Measurements from ENCODE around the gene VPS51. TPM values are rescaled to one million over a fixed set of nuclear protein-coding genes. Genes with fewer than 3 reads are reported as not detected.
A peak's percentile ranks its signal among the peaks of the same experiment; 100 is the strongest.

VPS51 gene
- total RNA-seq, 1 experiment from 2014 or later: 117 TPM

GRCh38 chr11:65066315-65066714, 29.7 kb upstream of the VPS51 start:
- Histone ChIP-seq H3K27me3 (no peaks in the 10 kb centered on the region), H3K4me3 (no peak overlapping the region), H3K36me3 (no peaks in the 10 kb centered on the region), H3K9me3 (no peaks in the 10 kb centered on the region)
- DNase-seq: no peak

DNA sequence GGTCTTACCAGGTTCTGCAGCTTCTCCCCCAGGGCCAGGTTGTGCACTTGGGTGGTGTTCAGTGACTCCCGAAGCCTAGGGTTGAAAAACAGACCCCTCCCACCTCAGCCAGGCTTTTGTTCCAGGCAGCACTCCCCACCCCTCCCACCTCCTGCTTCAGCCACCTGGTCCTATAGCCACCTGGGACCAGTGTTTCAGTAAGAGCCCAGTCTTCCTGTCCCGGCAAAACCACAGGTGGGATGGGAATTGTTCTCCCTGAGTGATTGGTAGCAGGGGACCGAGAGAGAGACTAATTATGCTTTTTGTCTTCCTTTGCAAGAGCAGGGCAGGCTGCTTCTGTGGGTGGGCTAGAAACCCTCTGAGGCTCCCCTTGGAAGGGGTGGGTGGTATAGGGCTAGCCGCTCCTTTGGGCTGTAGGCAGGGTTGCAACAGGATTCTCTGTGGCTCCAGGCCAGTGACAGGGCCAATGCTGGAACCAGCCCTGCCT, 29.2 kb upstream of the VPS51 start:
- Histone ChIP-seq H3K27me3 (no peaks in the 10 kb centered on the region), H3K9me3 (no peaks in the 10 kb centered on the region), H3K36me3 (no peaks in the 10 kb centered on the region), H3K4me3 (no peak overlapping the region)
- DNase-seq: no peak

- DNase-seq: no peak
Observed at GRCh38 chr11:65067446-65067845, 28.6 kb upstream of the VPS51 start.

DNA sequence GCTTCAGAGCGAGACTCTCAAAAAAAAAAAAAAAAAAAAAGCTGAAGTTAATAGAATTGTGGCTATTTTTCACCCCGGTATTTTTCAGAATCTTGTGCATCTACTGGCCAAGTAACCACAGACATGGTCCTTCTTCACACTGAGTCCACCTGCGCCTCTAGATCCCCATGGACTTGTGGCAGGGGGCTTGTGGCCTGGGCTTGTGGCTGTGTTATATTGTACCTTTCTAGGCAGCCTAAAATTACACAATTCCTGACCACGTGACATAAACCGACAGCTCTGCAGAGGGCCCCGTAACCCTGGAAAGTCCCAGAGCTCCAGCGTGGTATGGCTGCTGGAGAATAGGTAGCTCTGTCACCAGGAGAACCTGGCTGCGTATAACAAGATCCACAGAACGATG, 26.8 kb upstream of the VPS51 start:
- H3K4me3 ChIP-seq: no peak overlapping the region
- DNase-seq: no peak
- H3K27me3 ChIP-seq: no peaks in the 10 kb centered on the region
- no peaks in the 10 kb centered on the region for H3K9me3 ChIP-seq
- H3K36me3 ChIP-seq: no peaks in the 10 kb centered on the region

More at GRCh38 chr11:65067446-65067845, 28.6 kb upstream of the VPS51 start:
- no peaks in the 10 kb centered on the region for H3K27me3 ChIP-seq
- no peak overlapping the region for H3K4me3 ChIP-seq
- H3K9me3 ChIP-seq: no peaks in the 10 kb centered on the region
- no peaks in the 10 kb centered on the region for H3K36me3 ChIP-seq

GRCh38 chr11:65071907-65072630, 23.9 kb upstream of the VPS51 start:
- no peak for DNase-seq
- no peaks in the 10 kb centered on the region for H3K27me3 ChIP-seq
- peaks cover 9% of the 10 kb centered on the region for H3K36me3 ChIP-seq
- no peak overlapping the region for H3K4me3 ChIP-seq
- H3K9me3 ChIP-seq: no peaks in the 10 kb centered on the region

DNA sequence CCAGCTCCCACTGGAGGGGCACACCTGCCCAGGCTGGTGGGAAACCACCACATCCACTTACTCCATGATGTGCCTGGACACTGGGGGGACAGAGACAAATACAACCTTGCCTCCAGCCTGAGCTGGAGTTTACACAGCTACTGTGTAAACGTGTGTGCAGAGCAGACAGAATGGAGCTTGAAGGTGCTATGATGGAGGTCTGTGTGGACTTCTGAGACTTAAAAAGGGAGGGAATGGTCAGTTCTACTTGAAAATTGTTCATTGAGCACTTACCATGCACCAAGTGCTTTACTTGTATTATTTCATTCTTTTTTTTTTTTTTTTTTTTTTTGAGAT, 23.4 kb upstream of the VPS51 start:
- DNase-seq: no peak
- Histone ChIP-seq H3K4me3 (no peak overlapping the region), H3K36me3 (peaks cover 15% of the 10 kb centered on the region), H3K9me3 (no peaks in the 10 kb centered on the region), H3K27me3 (no peaks in the 10 kb centered on the region)

GRCh38 chr11:65077451-65077850, 18.6 kb upstream of the VPS51 start:
- DNase-seq: no peak
- H3K27me3 ChIP-seq: no peaks in the 10 kb centered on the region
- no peaks in the 10 kb centered on the region for H3K9me3 ChIP-seq
- H3K36me3 ChIP-seq: peaks cover 54% of the 10 kb centered on the region
- no peak overlapping the region for H3K4me3 ChIP-seq

- Histone ChIP-seq H3K27me3 (no peaks in the 10 kb centered on the region), H3K9me3 (no peaks in the 10 kb centered on the region), H3K4me3 (no peak overlapping the region), H3K36me3 (peaks cover 61% of the 10 kb centered on the region)
- peak; percentile 27 for DNase-seq
Observed at GRCh38 chr11:65078151-65078550, 17.9 kb upstream of the VPS51 start.

DNA sequence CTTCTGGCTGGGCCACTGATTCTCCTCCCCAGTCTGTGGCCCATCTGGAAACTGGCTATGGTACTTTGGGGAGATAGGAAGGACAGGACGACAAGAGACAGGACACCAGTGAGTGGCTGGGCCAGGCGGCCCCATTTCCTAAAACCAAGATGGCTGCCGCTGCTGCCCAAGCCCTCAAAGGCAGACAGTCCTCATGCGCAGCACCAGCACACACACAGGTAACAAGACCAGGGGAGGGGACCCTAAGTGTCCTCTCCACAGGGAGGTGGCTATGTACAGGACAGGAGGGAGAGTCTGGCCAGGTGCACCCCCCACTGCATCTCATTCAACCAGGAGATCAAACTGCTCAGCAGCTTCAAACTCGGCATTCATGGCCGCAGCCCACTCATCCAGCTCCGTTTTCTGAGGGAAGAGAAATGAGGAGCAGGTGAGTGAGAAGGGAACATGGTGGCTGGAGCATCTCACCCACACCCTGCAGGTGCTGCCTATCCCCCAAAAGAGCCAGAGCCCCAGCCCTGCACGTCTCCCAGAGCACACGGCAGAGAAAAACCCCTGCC, 17.1 kb upstream of the VPS51 start:
- Histone ChIP-seq H3K27me3 (no peaks in the 10 kb centered on the region), H3K4me3 (no peak overlapping the region), H3K36me3 (peaks cover 61% of the 10 kb centered on the region), H3K9me3 (no peaks in the 10 kb centered on the region)
- DNase-seq: no peak

DNA sequence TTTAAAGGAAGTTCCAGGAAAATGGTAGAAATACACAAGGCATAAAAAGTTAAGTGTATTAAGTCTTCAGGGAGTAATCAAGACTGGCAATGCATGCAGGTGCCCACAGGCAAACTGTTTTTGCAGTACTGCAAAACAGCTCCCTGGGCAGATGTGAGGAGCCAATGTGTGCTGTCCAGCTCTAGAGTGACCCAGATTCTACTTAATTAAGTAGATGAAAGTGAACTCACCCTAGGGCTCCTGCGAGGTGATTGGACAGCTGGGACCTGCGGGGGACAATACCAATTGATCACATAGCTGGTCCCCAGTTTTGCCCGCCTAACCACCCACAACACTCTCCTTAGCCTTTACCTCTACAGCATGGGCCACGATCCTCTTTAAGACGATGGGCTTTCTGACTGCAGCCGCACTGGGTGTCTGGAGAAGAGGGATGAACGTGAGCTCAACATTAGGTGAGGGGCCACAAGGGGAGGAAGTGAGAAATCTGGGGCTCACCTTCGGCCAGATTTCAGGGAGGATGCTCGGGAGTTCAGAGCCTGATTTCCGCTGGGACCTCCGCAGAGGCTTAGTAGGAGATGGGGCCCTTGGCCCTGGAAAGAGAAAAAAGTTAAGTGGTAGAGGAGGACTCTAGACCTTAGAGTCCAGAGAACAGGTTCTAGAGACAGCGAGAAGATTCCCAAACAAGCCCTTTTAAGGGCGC, 12.7 kb upstream of the VPS51 start:
- Histone ChIP-seq H3K27me3 (no peaks in the 10 kb centered on the region), H3K4me3 (peak overlapping the region; percentile 77), H3K36me3 (peaks cover 65% of the 10 kb centered on the region), H3K9me3 (no peaks in the 10 kb centered on the region)
- DNase-seq: no peak

- peak; percentile 96 for DNase-seq
- Histone ChIP-seq H3K9me3 (no peaks in the 10 kb centered on the region), H3K36me3 (peaks cover 59% of the 10 kb centered on the region), H3K27me3 (no peaks in the 10 kb centered on the region), H3K4me3 (peak within 1 kb of the TSS; percentile 77)
Observed at GRCh38 chr11:65083834-65084597, 12.0 kb upstream of the VPS51 start, which contains the start of the genes CDCA5 and ZFPL1. CDCA5 (minus strand) TSS chr11:65084040; CDS start chr11:65083978, 62 bp downstream. ZFPL1 (plus strand) TSS chr11:65084222; CDS start chr11:65084699, 477 bp downstream.

- Histone ChIP-seq H3K9me3 (no peaks in the 10 kb centered on the region), H3K27me3 (no peaks in the 10 kb centered on the region), H3K4me3 (peak overlapping the region; percentile 77), H3K36me3 (peaks cover 54% of the 10 kb centered on the region)
- no peak for DNase-seq
Observed at GRCh38 chr11:65084598-65085375, 11.2 kb upstream of the VPS51 start.

GRCh38 chr11:65085446-65085845, 10.6 kb upstream of the VPS51 start:
- H3K9me3 ChIP-seq: no peaks in the 10 kb centered on the region
- peaks cover 47% of the 10 kb centered on the region for H3K36me3 ChIP-seq
- H3K27me3 ChIP-seq: no peaks in the 10 kb centered on the region
- DNase-seq: no peak
- H3K4me3 ChIP-seq: no peak overlapping the region; the same call in 1 of the 2 replicates

DNA sequence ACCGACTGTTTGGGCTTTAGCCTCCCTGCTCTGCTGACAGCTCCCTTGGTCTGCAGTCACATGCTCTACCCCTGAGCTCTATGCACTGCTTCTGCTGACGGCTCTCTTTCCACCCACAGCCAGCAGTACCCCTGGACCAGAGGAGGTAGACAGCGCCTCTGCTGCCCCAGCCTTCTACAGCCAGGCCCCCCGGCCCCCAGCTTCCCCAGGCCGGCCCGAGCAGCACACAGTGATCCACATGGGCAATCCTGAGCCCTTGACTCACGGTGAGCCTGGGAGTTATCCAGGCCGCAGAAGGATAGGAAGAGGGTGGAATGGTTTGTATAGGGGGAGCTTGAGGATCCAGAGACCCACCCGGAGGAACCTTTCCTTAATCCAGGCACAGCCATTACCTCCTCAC, 9.2 kb upstream of the VPS51 start:
- H3K36me3 ChIP-seq: peaks cover 36% of the 10 kb centered on the region
- no peak overlapping the region for H3K4me3 ChIP-seq
- no peak for DNase-seq
- no peaks in the 10 kb centered on the region for H3K27me3 ChIP-seq
- no peaks in the 10 kb centered on the region for H3K9me3 ChIP-seq

- Histone ChIP-seq H3K36me3 (peaks cover 32% of the 10 kb centered on the region), H3K4me3 (no peak overlapping the region), H3K27me3 (no peaks in the 10 kb centered on the region), H3K9me3 (no peaks in the 10 kb centered on the region)
- DNase-seq: no peak
Observed at GRCh38 chr11:65087216-65087615, 8.8 kb upstream of the VPS51 start.

- Histone ChIP-seq H3K9me3 (no peaks in the 10 kb centered on the region), H3K27me3 (no peaks in the 10 kb centered on the region), H3K36me3 (peaks cover 29% of the 10 kb centered on the region), H3K4me3 (no peak overlapping the region)
- no peak for DNase-seq
Observed at GRCh38 chr11:65087827-65088226, 8.2 kb upstream of the VPS51 start.

Measured in MG63 (cell line).